K562 (cell line): ENCODE data around the gene ZSWIM8. TPM values are rescaled to one million over a fixed set of nuclear protein-coding genes. Genes with fewer than 3 reads are reported as not detected.

Experiments used
- HEY1 ChIP-seq: fragments of 250-450 bp; sonication (Bioruptor Pico); IDR thresholded peaks from 2 replicates; pipeline ENCODE4 v1.5.0; 2020; ENCODE audit warnings: mild to moderate bottlenecking, moderate library complexity, borderline replicate concordance
- HMG20A ChIP-seq: fragments of 450-650 bp; formaldehyde crosslinking; conservative IDR thresholded peaks from 2 replicates; pipeline ENCODE4 v1.4.0; 2020; ENCODE audit warnings: mild to moderate bottlenecking, mixed read lengths
- RNF219 ChIP-seq: fragments of 250-450 bp; sonication (Bioruptor Pico); IDR thresholded peaks from 2 replicates; pipeline ENCODE4 v1.5.0; 2022; ENCODE audit warnings: mild to moderate bottlenecking
- TEAD1 ChIP-seq, 2 experiments: fragments of 450-650 bp in 1 of 2; sonication (generic) in 1 of 2; formaldehyde crosslinking; IDR thresholded peaks; 2 replicates each; pipeline versions ENCODE4 v1.4.0 to v1.8.0; 2020 to 2022; ENCODE audit warnings: mild to moderate bottlenecking in 2 of 2, missing genetic modification reagents in 1 of 2
- THRAP3 ChIP-seq: fragments of 450-650 bp; IDR thresholded peaks from 2 replicates; pipeline ENCODE4 v1.6.1; 2016; ENCODE audit warnings: mild to moderate bottlenecking, inconsistent platforms, borderline replicate concordance
- ZNF133 ChIP-seq: fragments of 250-450 bp; sonication (Bioruptor Pico); IDR thresholded peaks from 2 replicates; pipeline ENCODE4 v1.4.0; 2020; ENCODE audit warnings: mild to moderate bottlenecking
- ZNF253 ChIP-seq: fragments of 250-450 bp; sonication (Bioruptor Pico); conservative IDR thresholded peaks from 2 replicates; pipeline ENCODE4 v1.6.1; 2021; ENCODE audit warnings: mild to moderate bottlenecking
- ZNF398 ChIP-seq: fragments of 250-450 bp; sonication (Bioruptor Pico); IDR thresholded peaks from 2 replicates; pipeline ENCODE4 v1.8.0; 2021; ENCODE audit warnings: moderate library complexity, mild to moderate bottlenecking, inconsistent platforms
- ZNF436 ChIP-seq: fragments of 250-450, 450-650 bp; sonication (Bioruptor Pico); formaldehyde crosslinking; IDR thresholded peaks from 2 replicates; pipeline ENCODE4 v1.7.0; 2020; ENCODE audit warnings: mild to moderate bottlenecking
- ZNF592 ChIP-seq: fragments of 450-650 bp; IDR thresholded peaks from 2 replicates; pipeline ENCODE4 v1.6.1; 2017; ENCODE audit warnings: antibody characterized with exemption, mild to moderate bottlenecking
- ZNF695 ChIP-seq: fragments of 450-650 bp; formaldehyde crosslinking; IDR thresholded peaks from 2 replicates; pipeline ENCODE4 v1.4.0; 2020; ENCODE audit warnings: mild to moderate bottlenecking, moderate library complexity
- ZNF780A ChIP-seq: fragments of 250-450 bp; sonication (Bioruptor Pico); IDR thresholded peaks from 2 replicates; pipeline ENCODE4 v1.5.0; 2021; ENCODE audit warnings: mild to moderate bottlenecking
- polyA plus RNA-seq, 8 experiments: library from polyadenylated mRNA; depleted of rRNA in 4 of 8; stranded (reverse) in 5 of 8; unstranded in 3 of 8; fragments of >200 nt; fragmentation: Nextera tagmentation in 2 of 8; fragmentation: Illumina TruSeq in 1 of 8; extraction: Ambion mirVana in 2 of 8; extraction: Trizol in 1 of 8; gene quantifications; 2 replicates each; pipeline versions ENCODE4 v1.2.1 to v1.2.3, GENCODE V29; 2011 to 2014; ENCODE audit warnings: inconsistent platforms in 1 of 8, missing spikeins in 1 of 8
- total RNA-seq, 7 experiments: library from RNA; depleted of rRNA in 6 of 7; stranded (reverse); fragments of >200 nt in 6 of 7; fragmentation: Illumina TruSeq in 2 of 7; extraction: Trizol in 2 of 7; gene quantifications; 2 replicates each; pipeline versions ENCODE4 v1.2.1 to v1.2.3, GENCODE V29; 2011 to 2021; ENCODE audit warnings: low replicate concordance in 1 of 7
- TF ChIP-seq, protein P1 (sequence below): fragments of 250-450 bp; sonication (Bioruptor Pico); IDR thresholded peaks from 2 replicates; pipeline ENCODE4 v1.5.1; 2021; ENCODE audit warnings: mild to moderate bottlenecking

ZSWIM8 gene
- total and polyA plus RNA-seq, 9 of the 15 experiments (the other 6 are each of a cell fraction or from before 2014, with no cell fraction given): 5.6 to 47.8 (median 26.7) TPM

DNA sequence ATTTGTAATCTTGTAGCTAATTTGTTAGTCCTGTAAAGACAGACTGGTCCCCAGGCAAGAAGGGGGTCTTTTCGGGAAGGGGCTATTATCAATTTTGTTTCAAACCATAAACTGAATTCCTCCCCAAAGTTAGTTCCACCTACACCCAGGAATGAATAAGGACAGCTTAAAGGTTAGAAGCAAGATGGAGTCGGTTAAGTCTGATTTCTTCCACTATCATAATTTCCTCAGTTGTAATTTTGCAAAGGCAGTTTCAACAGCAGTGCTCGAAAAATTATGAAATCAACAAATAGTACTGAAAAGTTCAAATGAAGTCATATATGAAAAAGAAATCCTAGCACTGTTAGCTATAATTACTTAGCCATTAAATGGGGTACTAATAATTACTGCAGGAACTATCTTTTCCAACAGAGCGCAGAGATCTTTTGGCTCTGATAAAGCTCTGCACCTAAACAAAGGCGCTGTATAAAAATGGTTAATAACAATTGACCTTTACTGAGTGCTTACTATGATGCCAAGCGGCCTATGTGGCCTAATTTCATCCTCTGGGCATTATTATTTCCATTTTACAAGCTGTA, 42.0 kb upstream of the ZSWIM8 start (continued):
- peak; percentile 86; the same call in 1 of the 2 replicates for TF ChIP-seq HMG20A (CRISPR knock-in tag)
- peak; percentile 33; the same call in 1 of the 2 replicates for TF ChIP-seq HEY1
- TF ChIP-seq ZNF398 (CRISPR knock-in tag): peak; percentile 93
- TF ChIP-seq ZNF253: peak; percentile 70; the same call in 1 of the 2 replicates
- TF ChIP-seq TEAD1 (CRISPR knock-in tag; IDR thresholded peaks at IDR 0.05): peak in 1 of 2 experiments; percentile 98; a peak in 2 of 4 replicates
- peak; percentile 85; the same call in 1 of the 2 replicates for TF ChIP-seq RNF219 (CRISPR knock-in tag)
- TF ChIP-seq, protein P1, sequence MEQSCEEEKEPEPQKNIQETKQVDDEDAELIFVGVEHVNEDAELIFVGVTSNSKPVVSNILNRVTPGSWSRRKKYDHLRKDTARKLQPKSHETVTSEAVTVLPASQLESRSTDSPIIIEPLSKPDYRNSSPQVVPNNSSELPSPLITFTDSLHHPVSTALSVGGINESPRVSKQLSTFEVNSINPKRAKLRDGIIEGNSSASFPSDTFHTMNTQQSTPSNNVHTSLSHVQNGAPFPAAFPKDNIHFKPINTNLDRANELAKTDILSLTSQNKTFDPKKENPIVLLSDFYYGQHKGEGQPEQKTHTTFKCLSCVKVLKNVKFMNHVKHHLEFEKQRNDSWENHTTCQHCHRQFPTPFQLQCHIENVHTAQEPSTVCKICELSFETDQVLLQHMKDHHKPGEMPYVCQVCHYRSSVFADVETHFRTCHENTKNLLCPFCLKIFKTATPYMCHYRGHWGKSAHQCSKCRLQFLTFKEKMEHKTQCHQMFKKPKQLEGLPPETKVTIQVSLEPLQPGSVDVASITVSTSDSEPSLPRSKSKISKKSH (CRISPR knock-in tag): peak; percentile 94
- no peak for TF ChIP-seq ZNF436
- TF ChIP-seq ZNF133: peak; percentile 92
- peak; percentile 92 for TF ChIP-seq ZNF695 (CRISPR knock-in tag)
- peak; percentile 83; the same call in 1 of the 2 replicates for TF ChIP-seq ZNF780A (CRISPR knock-in tag)
- TF ChIP-seq ZNF592: peak; percentile 100
- no peak for TF ChIP-seq THRAP3
